IPS-18a (cell line): ENCODE measurements around the gene ZNF22.

ENCODE experiments used
- H3K27ac ChIP-seq: one replicate; pipeline ENCODE4 v1.5.1; 2013; ENCODE audit warnings: low read length
- H3K27me3 ChIP-seq: one replicate; pipeline ENCODE4 v1.6.1; 2013; ENCODE audit warnings: mild to moderate bottlenecking, low read length; ENCODE audit not compliant: control insufficient read depth, insufficient read depth
- H3K36me3 ChIP-seq: one replicate; pipeline ENCODE4 v1.6.1; 2013; ENCODE audit warnings: low read depth, low read length; ENCODE audit not compliant: control insufficient read depth
- H3K4me1 ChIP-seq: one replicate; pipeline ENCODE4 v1.6.1; 2013; ENCODE audit warnings: low read depth, low read length; ENCODE audit not compliant: control insufficient read depth
- H3K4me3 ChIP-seq: one replicate; pipeline ENCODE4 v1.5.1; 2013; ENCODE audit warnings: low read length
- H3K9ac ChIP-seq: one replicate; pipeline ENCODE4 v1.6.1; 2013; ENCODE audit warnings: mild to moderate bottlenecking, low read length, moderate library complexity
- H3K9me3 ChIP-seq: one replicate; pipeline ENCODE4 v1.6.1; 2013; ENCODE audit warnings: low read depth, low read length; ENCODE audit not compliant: control insufficient read depth

Gene ZNF22

DNA sequence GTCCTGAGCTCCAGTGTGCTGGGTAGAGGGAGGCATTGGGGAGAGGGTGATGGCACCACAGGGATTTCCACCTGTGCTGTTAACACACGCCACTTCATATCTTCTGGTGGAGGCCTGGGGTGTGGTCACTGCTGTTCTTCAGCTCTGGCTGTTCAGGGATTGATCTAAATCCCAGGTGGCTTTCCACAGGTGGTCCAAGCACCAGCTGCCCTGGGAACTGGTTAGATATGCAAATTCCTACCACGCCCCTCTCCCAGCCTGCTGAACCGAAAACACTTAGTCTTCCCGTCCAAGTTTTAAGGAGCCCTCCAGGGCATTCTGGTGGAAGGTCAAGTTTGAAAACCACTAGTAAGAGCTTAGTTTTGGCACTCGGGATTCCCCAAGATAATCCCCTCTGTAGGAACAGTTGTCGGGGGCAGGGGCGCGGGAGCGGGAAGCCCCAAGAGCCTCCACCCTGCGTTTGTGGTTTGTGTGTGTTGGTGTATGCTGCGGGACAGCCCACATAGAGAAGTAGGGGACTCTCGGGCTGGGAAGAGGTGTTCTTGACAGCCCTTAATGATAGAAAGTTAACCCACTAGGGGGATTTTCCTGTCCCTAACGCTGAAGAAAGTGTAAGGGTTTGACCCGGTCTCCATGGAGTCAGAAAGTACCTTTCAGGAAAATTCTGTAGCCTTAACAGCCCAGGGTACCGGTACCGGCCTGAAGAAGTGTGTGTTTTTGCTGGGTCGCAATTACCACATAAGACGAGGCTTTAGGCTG is 27.2 kb upstream of the ZNF22 start:
- Histone ChIP-seq H3K4me3 (peak overlapping the region; percentile 11), H3K4me1 (peaks cover 41% of the 10 kb centered on the region), H3K36me3 (no peaks in the 10 kb centered on the region), H3K9me3 (no peaks in the 10 kb centered on the region), H3K9ac (no peak overlapping the region), H3K27me3 (no peaks in the 10 kb centered on the region), H3K27ac (no peak overlapping the region)

DNA sequence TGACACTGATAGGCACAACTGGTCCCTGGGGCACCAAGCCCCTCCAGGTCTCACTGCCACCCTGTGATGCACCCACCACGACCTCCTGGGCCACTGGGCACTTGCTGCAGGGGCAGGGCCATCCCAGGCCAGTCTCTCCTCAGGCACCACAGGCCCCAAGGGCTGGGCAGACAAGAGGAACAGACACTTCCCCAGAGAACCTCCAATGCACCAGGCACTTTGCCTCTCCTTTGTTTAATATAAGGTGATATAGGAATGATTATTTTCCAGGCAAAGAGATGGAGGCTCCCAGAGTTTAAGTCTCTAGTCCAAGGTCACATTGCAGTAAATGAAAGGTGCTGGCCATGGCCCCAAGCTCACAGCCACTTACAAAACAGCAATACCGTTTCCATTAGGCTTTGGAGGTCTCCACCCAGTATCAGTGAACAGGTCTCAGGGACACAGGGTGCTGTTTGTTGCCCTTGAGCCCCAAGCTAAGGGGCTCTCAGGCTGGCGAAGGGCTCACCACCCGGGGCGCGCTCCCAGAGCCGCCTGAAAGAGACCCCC is 26.6 kb upstream of the ZNF22 start:
- peaks cover 47% of the 10 kb centered on the region for H3K4me1 ChIP-seq
- H3K27ac ChIP-seq = no peak overlapping the region
- H3K4me3 ChIP-seq = peak overlapping the region; percentile 55
- H3K9me3 ChIP-seq = no peaks in the 10 kb centered on the region
- no peak overlapping the region for H3K9ac ChIP-seq
- H3K36me3 ChIP-seq = no peaks in the 10 kb centered on the region
- H3K27me3 ChIP-seq = no peaks in the 10 kb centered on the region

DNA sequence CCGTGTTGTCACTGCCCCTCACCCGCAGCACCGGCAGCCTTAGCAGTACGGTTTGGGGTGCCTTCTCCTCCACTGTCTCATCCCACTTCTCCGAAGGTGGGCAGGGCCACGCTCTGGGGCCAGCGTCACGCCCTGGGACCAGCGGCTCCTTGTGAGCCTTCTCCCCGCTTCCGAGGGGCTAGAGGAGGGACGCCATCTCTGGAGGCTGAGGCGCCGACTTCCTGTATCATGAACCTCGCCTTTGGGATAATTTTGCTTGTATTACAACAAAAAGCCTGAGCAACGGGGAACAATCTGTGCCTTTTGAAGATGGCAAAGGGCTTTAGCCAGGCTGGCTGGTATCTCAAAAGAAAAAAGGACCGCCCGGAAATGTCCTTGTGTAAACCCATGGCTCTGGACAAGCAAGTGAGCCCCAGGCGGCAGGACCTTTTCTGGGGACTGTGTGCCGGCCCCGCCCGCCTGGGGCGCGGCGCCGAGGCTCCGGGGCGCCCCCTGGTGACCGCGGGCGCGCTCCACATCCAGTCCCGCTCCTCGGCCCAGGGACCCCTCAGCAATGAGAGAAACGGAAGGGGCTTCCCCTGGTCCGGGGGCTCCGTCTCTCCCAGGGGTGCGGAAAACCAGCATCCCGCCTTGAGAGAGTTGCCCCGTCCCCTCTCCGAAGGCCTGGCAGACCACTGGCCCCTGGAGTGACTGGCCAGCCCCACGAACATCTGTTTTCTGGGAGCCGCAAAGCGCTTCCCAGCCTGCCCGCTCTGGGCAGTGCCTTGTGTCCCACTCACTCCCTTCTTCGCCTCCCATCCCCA is 25.9 kb upstream of the ZNF22 start:
- no peak overlapping the region for H3K9ac ChIP-seq
- peaks cover 54% of the 10 kb centered on the region for H3K4me1 ChIP-seq
- no peaks in the 10 kb centered on the region for H3K36me3 ChIP-seq
- no peak overlapping the region for H3K27ac ChIP-seq
- peak overlapping the region; percentile 55 for H3K4me3 ChIP-seq
- no peaks in the 10 kb centered on the region for H3K9me3 ChIP-seq
- H3K27me3 ChIP-seq = no peaks in the 10 kb centered on the region

DNA sequence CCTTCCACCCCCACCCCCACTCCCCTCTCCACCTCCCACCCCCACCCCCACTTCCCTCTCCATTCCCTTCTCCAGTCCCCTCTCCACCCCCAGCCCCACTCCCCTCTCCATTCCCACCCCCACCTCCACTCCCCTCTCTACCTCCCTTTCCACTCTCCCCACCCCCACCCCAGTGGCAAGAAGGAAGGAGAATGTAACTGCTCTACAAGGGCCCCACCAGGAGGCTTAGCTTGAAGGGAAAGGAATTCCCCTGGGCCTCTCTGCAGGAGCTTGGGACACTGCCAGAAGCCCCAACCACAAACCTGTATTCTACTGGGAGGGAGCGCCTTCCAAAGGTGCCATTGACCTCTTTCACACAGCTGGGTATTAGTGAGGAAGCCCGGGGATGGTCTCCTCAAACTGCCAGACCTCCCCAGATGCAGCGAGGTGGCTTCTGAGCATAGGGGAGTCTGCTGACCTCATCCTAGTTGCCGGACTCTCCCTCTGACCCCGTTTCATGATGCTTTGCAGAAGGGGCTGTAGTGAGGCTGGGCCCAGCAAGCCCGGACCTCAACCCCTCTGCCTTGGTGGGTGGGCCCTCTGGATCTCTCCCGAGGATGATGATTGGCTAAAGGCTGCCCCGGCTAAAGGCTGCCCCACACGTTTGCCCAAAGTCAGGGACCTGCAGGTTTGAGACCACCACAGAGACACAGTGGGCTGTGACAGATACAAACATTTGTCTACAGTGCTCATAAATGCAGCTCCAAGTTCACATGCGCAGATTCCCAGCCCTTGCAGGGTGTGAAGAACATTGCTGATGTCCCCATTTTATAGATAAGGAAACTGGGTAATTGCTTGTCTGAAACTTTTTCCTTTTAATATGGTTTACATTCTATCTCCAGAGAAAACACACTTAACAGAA is 25.0 kb upstream of the ZNF22 start:
- Histone ChIP-seq H3K4me3 (peak overlapping the region; percentile 55), H3K27me3 (no peaks in the 10 kb centered on the region), H3K9ac (no peak overlapping the region), H3K27ac (no peak overlapping the region), H3K4me1 (peaks cover 62% of the 10 kb centered on the region), H3K9me3 (no peaks in the 10 kb centered on the region), H3K36me3 (no peaks in the 10 kb centered on the region)

DNA sequence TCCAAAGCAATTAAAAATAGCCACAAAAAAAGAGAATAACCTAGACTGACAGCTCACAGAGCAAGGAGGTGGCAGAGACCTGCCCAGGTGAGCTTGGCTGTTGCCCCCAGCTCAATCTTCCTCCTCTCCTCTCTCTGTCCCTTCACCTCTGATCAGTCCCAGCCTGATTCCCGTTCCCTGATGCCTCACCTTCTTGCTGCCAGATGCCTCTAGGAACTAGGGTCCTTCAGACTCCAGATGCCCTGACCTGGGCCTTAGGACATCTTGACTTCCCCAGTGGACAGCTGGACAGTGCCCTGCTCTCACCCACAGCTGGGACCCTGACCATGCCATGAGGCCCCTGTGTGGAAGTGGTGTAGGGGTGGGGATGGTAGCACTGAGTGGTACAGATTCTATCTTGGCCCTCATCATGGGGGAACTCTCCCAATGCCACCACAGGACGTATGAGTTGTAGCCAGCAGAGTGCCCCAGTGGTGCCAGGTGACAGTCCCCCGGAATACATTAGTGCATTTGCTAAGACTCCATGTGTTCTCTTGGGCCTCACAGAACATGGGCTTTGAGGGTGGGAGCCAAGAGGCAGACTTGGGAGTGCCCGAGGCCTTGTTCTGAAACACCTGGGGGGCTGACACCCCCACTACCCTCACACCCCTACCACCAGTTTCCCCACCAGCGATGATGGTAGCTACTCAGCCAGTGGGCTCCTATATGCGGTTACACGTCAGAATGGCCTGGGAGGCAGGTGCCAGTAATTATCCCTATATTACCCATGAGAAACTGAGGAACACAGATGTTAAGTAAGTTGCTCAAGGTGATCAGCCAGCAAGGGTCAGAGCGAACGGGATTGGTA is 24.1 kb upstream of the ZNF22 start:
- Histone ChIP-seq H3K4me3 (no peak overlapping the region), H3K27ac (no peak overlapping the region), H3K36me3 (no peaks in the 10 kb centered on the region), H3K9ac (no peak overlapping the region), H3K9me3 (no peaks in the 10 kb centered on the region), H3K27me3 (no peaks in the 10 kb centered on the region), H3K4me1 (peaks cover 67% of the 10 kb centered on the region)

DNA sequence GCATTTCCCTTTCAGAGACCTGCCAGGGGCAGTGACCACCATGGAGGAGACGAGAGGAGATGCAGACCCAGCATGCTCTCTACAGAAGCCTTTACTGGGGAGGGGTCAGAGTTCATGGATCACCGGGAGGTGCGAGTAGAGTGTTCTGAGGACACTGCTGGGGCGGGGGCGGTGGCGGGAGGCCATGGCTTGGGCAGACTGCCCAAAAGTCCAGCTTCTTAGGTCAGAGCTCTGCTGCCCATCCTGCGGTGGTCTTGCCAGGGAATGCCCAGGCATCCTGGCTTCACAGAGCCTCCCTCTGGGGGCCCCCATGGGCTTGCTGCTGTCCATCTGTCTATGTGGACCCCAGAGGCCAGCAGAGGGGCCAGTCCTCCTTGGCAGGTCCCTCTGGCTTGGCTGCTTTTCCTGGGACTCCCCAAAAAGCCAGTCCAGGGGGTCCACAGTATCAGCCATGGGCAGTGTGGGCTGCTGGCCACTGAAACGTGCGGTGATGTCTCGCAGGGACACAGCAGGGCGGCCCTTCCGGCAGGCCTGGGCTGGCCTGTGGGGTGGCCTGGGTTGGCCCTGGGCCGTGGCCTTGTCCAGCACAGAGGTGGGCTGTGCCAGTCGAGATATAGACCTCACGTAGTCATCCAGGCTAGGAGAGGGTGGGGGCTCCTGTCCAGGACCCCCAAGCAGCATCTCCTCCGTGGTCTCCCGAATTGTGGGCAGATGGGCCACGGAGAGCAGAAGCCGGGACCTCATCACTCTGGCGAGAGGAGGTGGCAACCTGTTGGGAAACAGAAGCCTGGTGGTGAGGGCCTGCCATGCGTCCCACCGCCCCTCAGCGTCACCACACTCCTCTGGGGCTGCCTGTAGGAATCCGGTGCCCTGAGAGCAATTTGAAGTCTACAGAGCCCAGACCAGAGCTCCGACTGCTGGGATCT is 23.2 kb upstream of the ZNF22 start:
- no peak overlapping the region for H3K9ac ChIP-seq
- no peaks in the 10 kb centered on the region for H3K36me3 ChIP-seq
- no peaks in the 10 kb centered on the region for H3K27me3 ChIP-seq
- H3K9me3 ChIP-seq = no peaks in the 10 kb centered on the region
- H3K27ac ChIP-seq = no peak overlapping the region
- peak overlapping the region; percentile 8 for H3K4me3 ChIP-seq
- H3K4me1 ChIP-seq = peaks cover 67% of the 10 kb centered on the region

DNA sequence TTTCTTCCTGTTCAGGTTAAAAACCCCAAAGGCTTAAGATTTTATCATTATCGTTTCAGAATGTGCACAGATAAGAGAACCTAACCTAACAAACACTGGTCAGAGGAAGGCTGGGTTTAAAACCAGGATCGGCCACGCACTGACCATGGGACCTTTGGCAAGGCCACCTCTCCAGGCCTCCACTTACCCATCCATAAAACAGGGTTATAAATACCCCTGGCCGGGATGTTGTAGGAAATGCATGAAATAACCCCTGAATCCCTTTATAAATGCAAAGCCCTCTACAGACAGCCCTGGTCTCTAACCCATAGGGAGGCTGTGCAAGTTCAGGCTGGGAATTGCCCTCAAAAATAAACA is 22.5 kb upstream of the ZNF22 start:
- peak overlapping the region; percentile 46 for H3K4me3 ChIP-seq
- H3K9me3 ChIP-seq = no peaks in the 10 kb centered on the region
- H3K27ac ChIP-seq = no peak overlapping the region
- H3K9ac ChIP-seq = no peak overlapping the region
- H3K4me1 ChIP-seq = peaks cover 63% of the 10 kb centered on the region
- H3K36me3 ChIP-seq = no peaks in the 10 kb centered on the region
- no peaks in the 10 kb centered on the region for H3K27me3 ChIP-seq

DNA sequence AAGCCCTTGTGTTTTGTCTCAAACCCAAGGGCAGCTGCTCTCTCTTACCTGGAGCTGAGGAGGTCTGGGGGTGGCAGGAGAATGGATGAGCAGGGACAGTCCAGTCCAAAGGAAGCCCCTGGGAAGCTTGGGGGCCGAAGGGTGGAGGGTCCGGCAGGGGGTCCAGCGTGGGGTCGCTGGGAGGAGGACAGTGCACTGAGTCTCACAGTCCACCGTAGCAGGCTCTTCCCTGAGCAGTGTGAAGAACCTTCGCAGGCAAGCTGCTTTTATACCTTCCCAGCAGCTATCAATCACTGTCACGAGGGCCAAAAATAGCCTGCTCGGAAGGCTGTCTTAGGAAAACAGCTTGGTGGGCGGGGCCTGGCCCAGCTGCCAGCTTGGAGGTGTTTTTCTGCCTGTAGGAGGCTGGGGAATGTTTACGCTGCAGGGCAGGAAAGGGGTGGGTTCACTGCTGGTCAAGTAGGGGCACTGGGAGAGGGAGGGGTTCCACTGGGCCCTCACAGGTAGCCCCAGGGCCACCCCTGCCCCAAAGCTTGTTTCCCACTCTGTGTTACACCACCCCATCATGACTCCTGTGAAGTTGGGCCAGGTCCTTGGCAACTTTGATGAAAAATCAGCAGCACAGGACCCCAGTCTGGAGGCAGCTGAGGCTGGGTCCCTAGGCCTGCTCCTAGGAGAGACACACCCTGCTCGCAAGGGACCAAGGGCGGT is 22.0 kb upstream of the ZNF22 start, which contains the start of gene DEPP1:
Gene DEPP1 (minus strand): TSS at position 240 of the 711 bp plus-strand sequence. CDS start 779 bp downstream, outside the sequence.
- Histone ChIP-seq H3K4me1 (peaks cover 58% of the 10 kb centered on the region), H3K9ac (no peak within 1 kb of the TSS), H3K27me3 (no peaks in the 10 kb centered on the region), H3K36me3 (no peaks in the 10 kb centered on the region), H3K9me3 (no peaks in the 10 kb centered on the region), H3K27ac (no peak within 1 kb of the TSS), H3K4me3 (peak within 1 kb of the TSS; percentile 46)

DNA sequence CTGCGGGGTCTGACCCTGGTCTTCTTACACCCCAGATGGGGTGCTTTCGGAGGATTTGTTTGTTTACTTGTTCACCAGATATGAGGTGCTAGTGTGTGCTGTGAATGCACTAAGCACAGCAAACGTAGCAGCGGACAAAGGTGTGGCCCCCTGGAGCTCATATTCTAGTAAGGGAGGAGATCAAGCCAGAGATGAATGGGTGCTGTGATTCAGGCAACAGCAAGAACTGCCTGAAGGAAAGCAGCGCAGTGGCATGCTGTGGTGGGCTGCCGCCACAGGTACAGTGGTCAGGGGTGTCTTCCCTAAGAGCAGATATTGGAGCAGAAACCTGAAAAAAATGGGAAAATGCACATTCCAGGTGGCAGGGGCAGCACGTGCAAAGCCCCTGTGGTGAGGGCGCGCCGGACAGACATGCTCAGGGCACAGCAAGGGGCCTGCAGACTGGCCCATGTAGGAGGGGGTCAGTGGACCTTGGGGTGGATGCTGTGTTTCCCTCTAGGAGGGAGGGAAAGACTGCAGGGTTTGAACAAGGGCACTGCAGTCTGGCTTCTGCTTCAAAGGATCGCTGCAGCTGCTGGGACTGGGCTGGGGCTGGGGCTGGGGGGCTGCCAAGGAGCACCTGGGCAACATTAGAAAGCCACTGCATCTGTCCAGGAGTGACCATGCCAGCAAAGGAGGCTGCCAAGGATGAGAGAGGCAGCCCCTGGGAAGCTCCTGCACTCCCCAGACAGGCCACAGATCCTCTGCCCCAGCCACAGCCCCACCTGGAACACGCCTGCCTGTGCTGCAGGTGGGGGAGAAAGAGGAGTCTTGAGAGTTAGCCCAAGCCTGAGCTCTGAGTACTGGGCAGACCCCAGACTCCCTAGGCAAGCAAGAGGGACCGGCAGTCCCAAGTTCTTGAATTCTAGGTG is 21.2 kb upstream of the ZNF22 start:
- Histone ChIP-seq H3K27me3 (no peaks in the 10 kb centered on the region), H3K36me3 (no peaks in the 10 kb centered on the region), H3K27ac (no peak overlapping the region), H3K4me1 (peaks cover 50% of the 10 kb centered on the region), H3K9me3 (no peaks in the 10 kb centered on the region), H3K4me3 (peak overlapping the region; percentile 9), H3K9ac (no peak overlapping the region)
